AG09319 (cell line): ENCODE data around the gene KIF18B.

Experiments
- DNase-seq: peaks from one replicate; pipeline ENCODE4 v3.0.0-alpha.2; 2010; ENCODE audit warnings: low read depth; ENCODE audit errors: extremely low read depth
- TF ChIP-seq, protein P1 (sequence below): IDR thresholded peaks from 2 replicates; pipeline ENCODE4 v1.5.1; 2011; ENCODE audit warnings: low read depth, mild to moderate bottlenecking, inconsistent platforms, low read length, moderate library complexity

The KIF18B gene

DNA sequence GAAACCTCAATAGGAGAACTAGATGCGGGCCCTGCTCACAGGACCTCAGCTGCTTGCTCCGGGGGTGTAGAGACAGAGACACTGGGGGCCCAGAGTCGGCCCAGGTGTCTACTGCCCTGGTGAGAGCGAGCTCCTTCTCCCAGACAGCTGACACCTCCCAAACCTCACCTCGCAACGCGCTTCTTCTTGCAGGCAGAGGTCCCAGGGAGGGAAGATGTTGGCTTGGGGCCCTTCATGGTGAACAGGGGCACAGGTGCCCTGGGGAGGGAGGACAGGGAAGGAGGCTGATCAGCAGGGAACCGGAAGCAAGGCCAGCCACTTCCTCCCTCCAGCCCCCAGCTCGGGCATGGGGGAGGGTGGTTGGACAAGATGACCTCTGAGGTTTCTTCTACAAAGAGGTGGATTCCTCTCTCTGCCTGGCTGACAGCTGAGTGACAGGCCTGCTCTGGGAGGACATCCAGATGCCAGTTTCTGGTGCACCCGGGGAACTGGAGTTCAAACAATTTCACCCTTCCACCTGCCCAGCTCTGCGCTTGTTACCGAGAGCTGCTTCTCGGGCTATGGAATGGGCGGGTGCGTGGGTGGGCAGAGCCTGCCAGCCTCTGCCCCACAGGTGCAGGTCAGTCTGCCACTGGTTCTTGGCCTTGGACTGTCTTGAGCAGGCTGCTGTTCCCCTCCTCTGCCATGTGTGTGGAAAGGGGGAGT lies 20.6 kb downstream of the KIF18B start:
- TF ChIP-seq, protein P1, sequence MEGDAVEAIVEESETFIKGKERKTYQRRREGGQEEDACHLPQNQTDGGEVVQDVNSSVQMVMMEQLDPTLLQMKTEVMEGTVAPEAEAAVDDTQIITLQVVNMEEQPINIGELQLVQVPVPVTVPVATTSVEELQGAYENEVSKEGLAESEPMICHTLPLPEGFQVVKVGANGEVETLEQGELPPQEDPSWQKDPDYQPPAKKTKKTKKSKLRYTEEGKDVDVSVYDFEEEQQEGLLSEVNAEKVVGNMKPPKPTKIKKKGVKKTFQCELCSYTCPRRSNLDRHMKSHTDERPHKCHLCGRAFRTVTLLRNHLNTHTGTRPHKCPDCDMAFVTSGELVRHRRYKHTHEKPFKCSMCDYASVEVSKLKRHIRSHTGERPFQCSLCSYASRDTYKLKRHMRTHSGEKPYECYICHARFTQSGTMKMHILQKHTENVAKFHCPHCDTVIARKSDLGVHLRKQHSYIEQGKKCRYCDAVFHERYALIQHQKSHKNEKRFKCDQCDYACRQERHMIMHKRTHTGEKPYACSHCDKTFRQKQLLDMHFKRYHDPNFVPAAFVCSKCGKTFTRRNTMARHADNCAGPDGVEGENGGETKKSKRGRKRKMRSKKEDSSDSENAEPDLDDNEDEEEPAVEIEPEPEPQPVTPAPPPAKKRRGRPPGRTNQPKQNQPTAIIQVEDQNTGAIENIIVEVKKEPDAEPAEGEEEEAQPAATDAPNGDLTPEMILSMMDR, result no peak
- no peak for DNase-seq

DNA sequence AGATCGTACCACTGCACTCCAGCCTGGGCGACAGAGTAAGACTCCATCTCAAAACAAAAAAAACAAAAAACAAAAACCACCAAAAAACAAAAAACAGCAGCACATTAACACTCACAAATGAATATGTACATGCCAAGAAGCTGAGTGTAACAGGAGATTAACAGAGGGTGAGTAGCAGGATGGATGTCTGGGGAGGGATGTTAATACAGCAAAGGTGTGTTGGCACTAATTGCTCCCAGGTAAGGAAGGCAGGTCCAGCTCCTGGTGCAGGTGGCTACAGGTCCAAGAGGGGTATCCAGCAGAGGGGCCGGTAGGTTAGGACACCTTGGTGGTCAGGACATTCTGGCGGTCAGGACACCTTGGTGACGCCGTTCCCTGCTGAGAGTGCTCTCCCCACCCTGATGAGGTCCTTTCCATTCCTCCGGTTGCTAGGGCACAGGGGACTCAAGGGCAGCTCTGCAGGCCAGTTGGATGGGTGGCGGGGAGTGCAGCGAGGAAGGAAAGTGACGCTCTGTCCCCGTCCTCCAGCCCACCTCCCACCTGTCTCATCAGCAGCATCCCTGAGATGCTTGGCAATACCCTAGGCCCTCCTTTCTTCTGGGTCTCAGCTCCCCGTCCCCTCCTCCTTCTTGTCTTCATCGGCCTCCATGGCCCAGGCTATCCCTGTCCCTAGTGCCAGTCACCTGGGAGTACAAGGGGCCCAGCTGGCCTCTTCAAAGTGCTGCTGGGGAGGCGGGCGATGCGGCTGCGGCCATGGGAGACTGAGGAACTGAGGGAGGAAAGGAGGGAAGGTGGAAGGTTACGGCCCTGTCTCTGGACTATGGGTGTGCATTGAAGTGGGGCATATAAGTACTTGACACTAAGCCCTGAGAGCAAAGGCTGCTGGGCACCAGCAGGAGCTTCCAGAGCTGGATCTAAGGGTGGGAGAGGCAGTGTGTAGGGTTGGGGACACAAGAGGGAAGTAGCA lies 21.6 kb downstream of the KIF18B start:
- TF ChIP-seq, protein P1, result no peak
- no peak for DNase-seq

DNA sequence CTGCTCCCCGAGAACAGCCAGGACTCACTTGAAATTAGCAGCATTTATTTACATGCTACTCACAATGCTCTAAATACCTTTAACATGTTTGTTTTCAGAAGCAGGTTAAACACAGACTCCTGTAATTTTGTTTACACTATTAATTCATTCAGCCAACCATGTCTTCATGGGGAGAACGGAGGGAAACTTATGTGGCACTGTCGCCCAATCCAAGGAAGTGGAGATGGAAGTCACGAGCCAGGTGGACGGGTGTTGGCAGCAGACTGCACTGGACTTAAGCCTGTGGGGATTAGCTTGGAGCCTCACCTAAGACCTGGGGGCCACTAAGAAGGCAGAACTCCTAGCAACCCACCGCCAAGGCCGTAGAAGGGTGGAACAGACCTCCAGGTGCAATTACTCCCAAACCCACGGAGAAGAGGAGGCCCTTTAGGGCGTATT lies 23.4 kb downstream of the KIF18B start:
- no peak for DNase-seq
- TF ChIP-seq, protein P1, result no peak

DNA sequence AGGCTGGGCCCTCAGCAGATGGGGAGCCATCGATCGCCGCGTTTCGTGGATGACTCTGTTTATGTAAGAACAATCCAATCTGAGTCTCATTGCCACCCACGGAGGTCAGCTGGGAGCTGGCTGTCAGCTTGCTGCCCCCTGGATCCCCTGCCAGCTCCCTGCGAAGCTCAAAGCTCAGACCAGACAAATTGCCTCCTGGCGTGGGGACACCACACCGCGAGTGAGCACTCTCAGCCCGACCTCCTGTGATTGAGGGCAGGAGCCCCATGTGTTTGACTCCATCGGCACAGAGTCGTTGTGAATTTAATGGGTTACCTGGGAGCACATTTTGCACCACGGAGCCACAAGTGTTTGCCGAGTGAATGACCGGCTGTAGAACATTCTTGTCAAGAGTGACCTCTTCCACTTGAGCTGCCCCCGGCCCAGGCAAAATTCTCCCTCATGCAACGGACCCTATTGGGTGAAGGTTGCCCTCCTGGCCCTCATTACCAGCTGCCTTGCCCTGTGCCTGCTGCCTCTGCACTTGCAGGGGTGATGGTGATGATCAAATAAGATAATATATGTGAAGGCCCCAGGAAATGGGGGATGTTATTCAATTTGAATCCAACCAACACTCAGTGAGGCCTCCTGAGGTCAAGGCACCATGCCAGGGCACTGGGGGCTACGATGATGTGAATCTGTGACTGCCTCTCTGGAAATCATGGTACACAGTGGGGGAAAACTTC lies 24.7 kb downstream of the KIF18B start:
- DNase-seq, result no peak
- TF ChIP-seq, protein P1, result no peak

DNA sequence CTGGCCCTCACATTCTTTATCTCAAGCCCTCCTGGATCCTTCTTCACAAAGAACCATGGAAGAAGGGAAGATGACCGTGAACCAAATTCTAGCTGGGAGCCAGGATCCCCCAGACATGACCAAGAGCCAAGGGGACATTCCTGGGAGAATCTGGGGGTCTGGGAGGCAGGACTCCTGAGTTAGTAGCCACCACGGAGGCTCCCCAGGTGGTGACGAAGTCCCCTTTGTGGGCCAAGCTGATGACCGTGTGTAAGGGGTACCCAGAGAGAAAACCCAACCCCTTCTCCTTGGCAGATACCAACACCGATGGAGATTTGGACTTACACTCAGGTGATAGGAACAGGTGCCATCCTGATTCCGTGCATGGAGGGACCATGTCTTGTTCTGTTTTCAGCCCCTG lies 25.4 kb downstream of the KIF18B start:
- TF ChIP-seq, protein P1, result no peak
- DNase-seq, result no peak

DNA sequence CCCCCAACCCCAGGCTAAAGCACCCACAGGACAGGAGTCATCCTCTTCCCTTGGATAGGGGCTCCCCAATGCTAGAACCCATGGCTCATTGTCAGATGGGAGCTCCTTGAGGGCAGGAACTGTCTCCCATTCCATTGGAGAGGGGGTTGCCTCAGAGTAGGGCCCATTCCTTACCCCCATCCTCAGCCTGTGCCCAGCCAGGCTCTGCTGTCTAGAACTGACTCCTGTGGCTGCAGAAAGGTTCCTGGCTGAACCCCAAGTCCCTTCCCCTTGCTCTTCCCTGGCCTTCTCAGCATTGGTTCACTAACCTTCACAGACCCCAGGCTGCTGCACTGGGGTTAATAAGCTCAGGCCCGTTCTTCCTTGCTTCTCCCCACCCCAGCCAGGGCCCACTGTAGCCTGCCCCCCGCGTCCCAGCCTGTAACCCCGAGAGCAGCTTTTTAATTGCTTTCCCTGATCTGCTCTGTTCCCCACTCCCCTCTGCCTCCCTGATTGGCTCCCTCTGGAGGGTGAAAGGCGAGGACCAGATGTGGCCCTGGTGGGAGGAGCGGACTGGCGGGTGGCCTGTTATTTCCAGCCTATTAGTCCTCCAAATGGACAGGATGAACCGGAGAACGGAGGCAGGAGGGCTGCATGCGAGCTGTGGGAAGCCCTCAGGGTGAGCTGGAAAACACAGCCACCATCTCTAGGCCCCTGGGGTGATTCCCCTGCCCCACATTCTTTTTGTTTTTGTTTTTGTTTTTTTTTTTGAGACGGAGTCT lies 26.3 kb downstream of the KIF18B start:
- DNase-seq, result no peak
- TF ChIP-seq, protein P1, result no peak; the same call in 1 of the 2 replicates
